Stomach smooth muscle (tissue), 2 donors: ENCODE results near the gene PELI2.

Source experiments
- H3K27ac ChIP-seq: one replicate; pipeline ENCODE4 v1.7.0; 2013; ENCODE audit warnings: mild to moderate bottlenecking, low read length, inconsistent platforms
- H3K27me3 ChIP-seq, 2 donors: one replicate each; pipeline ENCODE4 v1.7.0; 2013; ENCODE audit warnings: low read length in 2 of 2; ENCODE audit not compliant: insufficient read depth in 2 of 2, control insufficient read depth in 1 of 2
- H3K36me3 ChIP-seq, 2 donors: one replicate each; pipeline ENCODE4 v1.7.0; 2013; ENCODE audit warnings: low read length in 2 of 2; ENCODE audit not compliant: control insufficient read depth in 2 of 2, insufficient read depth in 2 of 2
- H3K4me1 ChIP-seq: one replicate; pipeline ENCODE4 v1.7.0; 2013; ENCODE audit warnings: low read length; ENCODE audit not compliant: control insufficient read depth, insufficient read depth
- H3K4me3 ChIP-seq, 2 donors: one replicate each; pipeline ENCODE4 v1.7.0; 2013; ENCODE audit warnings: low read length in 2 of 2
- H3K9ac ChIP-seq, 2 donors: one replicate each; pipeline ENCODE4 v1.7.0; 2013; ENCODE audit warnings: low read length in 2 of 2, mild to moderate bottlenecking in 1 of 2
- H3K9me3 ChIP-seq, 2 donors: one replicate each; pipeline ENCODE4 v1.7.0; 2013; ENCODE audit warnings: low read length in 2 of 2; ENCODE audit not compliant: control insufficient read depth in 2 of 2
- donor health status: healthy.
- donor health status: Pancreatic carcinoma.

The PELI2 gene

GRCh38 chr14:56187736-56188135 is 69.5 kb downstream of the PELI2 start:
- H3K36me3 ChIP-seq, result no peaks in the 10 kb centered on the region
- no peak overlapping the region for H3K4me3 ChIP-seq
- H3K27ac ChIP-seq, result no peak overlapping the region

GRCh38 chr14:56189307-56189706 is 71.1 kb downstream of the PELI2 start:
- Histone ChIP-seq H3K27me3 (no peaks in the 10 kb centered on the region), H3K9ac (no peak overlapping the region), H3K9me3 (peaks cover 0 to 2% of the 10 kb centered on the region in 2 donors), H3K4me1 (no peaks in the 10 kb centered on the region), H3K27ac (no peak overlapping the region), H3K4me3 (no peak overlapping the region), H3K36me3 (no peaks in the 10 kb centered on the region)

More at GRCh38 chr14:56187736-56188135, 69.5 kb downstream of the PELI2 start:
- Histone ChIP-seq H3K4me1 (no peaks in the 10 kb centered on the region), H3K27me3 (no peaks in the 10 kb centered on the region), H3K9me3 (peaks cover 0 to 2% of the 10 kb centered on the region in 2 donors), H3K9ac (no peak overlapping the region)

- Histone ChIP-seq H3K9ac (no peak overlapping the region), H3K4me1 (no peaks in the 10 kb centered on the region), H3K27ac (no peak overlapping the region), H3K9me3 (no peaks in the 10 kb centered on the region), H3K36me3 (no peaks in the 10 kb centered on the region), H3K4me3 (no peak overlapping the region), H3K27me3 (no peaks in the 10 kb centered on the region)
These were observed 75.1 kb downstream of the PELI2 start for GRCh38 chr14:56193347-56193746.

- Histone ChIP-seq H3K36me3 (no peaks in the 10 kb centered on the region), H3K4me1 (no peaks in the 10 kb centered on the region), H3K27me3 (no peaks in the 10 kb centered on the region), H3K9me3 (no peaks in the 10 kb centered on the region), H3K4me3 (no peak overlapping the region), H3K27ac (no peak overlapping the region), H3K9ac (no peak overlapping the region)
These were observed 75.8 kb downstream of the PELI2 start for GRCh38 chr14:56194042-56194441.

- H3K4me1 ChIP-seq, result no peaks in the 10 kb centered on the region
- H3K27me3 ChIP-seq, result no peaks in the 10 kb centered on the region
- H3K27ac ChIP-seq, result no peak overlapping the region
- no peak overlapping the region for H3K9ac ChIP-seq
- no peak overlapping the region for H3K4me3 ChIP-seq
- H3K36me3 ChIP-seq, result no peaks in the 10 kb centered on the region
- no peaks in the 10 kb centered on the region for H3K9me3 ChIP-seq
These were observed 77.0 kb downstream of the PELI2 start for GRCh38 chr14:56195223-56195622.

GRCh38 chr14:56195704-56196103 is 77.5 kb downstream of the PELI2 start:
- Histone ChIP-seq H3K36me3 (no peaks in the 10 kb centered on the region), H3K27ac (no peak overlapping the region), H3K4me3 (no peak overlapping the region), H3K9me3 (no peaks in the 10 kb centered on the region), H3K27me3 (no peaks in the 10 kb centered on the region), H3K4me1 (no peaks in the 10 kb centered on the region), H3K9ac (no peak overlapping the region)

- Histone ChIP-seq H3K9me3 (no peaks in the 10 kb centered on the region), H3K27ac (no peak overlapping the region), H3K4me3 (no peak overlapping the region), H3K9ac (no peak overlapping the region), H3K36me3 (no peaks in the 10 kb centered on the region), H3K4me1 (no peaks in the 10 kb centered on the region), H3K27me3 (no peaks in the 10 kb centered on the region)
These were observed 78.1 kb downstream of the PELI2 start for GRCh38 chr14:56196274-56196673.

GRCh38 chr14:56197150-56197549 is 78.9 kb downstream of the PELI2 start:
- Histone ChIP-seq H3K27ac (no peak overlapping the region), H3K27me3 (no peaks in the 10 kb centered on the region), H3K9ac (no peak overlapping the region), H3K4me1 (no peaks in the 10 kb centered on the region), H3K4me3 (no peak overlapping the region), H3K36me3 (no peaks in the 10 kb centered on the region), H3K9me3 (no peaks in the 10 kb centered on the region)

GRCh38 chr14:56198438-56198837 is 80.2 kb downstream of the PELI2 start:
- Histone ChIP-seq H3K9me3 (no peaks in the 10 kb centered on the region), H3K27me3 (no peaks in the 10 kb centered on the region), H3K36me3 (no peaks in the 10 kb centered on the region), H3K4me3 (no peak overlapping the region), H3K9ac (no peak overlapping the region), H3K27ac (no peak overlapping the region), H3K4me1 (no peaks in the 10 kb centered on the region)

GRCh38 chr14:56199095-56199981 is 81.1 kb downstream of the PELI2 start:
- no peak overlapping the region for H3K9ac ChIP-seq
- no peaks in the 10 kb centered on the region for H3K27me3 ChIP-seq
- no peaks in the 10 kb centered on the region for H3K36me3 ChIP-seq
- no peaks in the 10 kb centered on the region for H3K9me3 ChIP-seq
- no peaks in the 10 kb centered on the region for H3K4me1 ChIP-seq
- no peak overlapping the region for H3K27ac ChIP-seq
- no peak overlapping the region for H3K4me3 ChIP-seq

- H3K4me1 ChIP-seq, result no peaks in the 10 kb centered on the region
- H3K36me3 ChIP-seq, result no peaks in the 10 kb centered on the region
- H3K9me3 ChIP-seq, result no peaks in the 10 kb centered on the region
- H3K27me3 ChIP-seq, result no peaks in the 10 kb centered on the region
- H3K27ac ChIP-seq, result no peak overlapping the region
- H3K9ac ChIP-seq, result no peak overlapping the region
- H3K4me3 ChIP-seq, result no peak overlapping the region
These were observed 81.9 kb downstream of the PELI2 start for GRCh38 chr14:56199982-56200577.
